ENCODE measurements around the gene FCGR1A.
"Not testable (repeated sequence)": the region's sequence is repeated elsewhere in the genome, so short reads cannot be mapped to it uniquely, and the experiment has no call there.

Gene FCGR1A

DNA sequence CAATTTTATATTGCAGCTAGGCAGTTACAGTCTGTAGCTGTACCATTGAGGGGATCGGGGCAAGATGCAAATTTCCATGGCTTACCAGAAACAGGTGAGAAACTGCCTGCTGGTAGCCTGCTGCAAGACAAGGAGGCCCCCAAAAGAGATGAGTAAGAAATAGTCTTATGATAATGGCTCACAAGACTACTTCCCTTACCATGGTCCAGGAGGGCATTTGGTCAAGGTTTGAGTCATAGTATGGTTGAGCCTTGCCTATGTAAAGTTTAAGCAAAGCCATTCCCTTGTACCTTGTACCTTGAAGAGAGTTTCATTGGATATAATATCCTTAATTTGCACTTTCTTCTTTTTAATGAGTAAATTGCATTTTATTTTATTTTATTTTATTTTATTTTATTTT is 30.3 kb upstream of the FCGR1A start:
- not testable (repeated sequence) for H3K36me3 ChIP-seq (ENCODE audit: control insufficient read depth in 5 of 5, insufficient read depth in 5 of 5, low read length in 5 of 5); H3K4me1 ChIP-seq (ENCODE audit: control insufficient read depth in 5 of 5, insufficient read depth in 5 of 5, low read length in 5 of 5); H3K27ac ChIP-seq (ENCODE audit: low read depth, low read length)

DNA sequence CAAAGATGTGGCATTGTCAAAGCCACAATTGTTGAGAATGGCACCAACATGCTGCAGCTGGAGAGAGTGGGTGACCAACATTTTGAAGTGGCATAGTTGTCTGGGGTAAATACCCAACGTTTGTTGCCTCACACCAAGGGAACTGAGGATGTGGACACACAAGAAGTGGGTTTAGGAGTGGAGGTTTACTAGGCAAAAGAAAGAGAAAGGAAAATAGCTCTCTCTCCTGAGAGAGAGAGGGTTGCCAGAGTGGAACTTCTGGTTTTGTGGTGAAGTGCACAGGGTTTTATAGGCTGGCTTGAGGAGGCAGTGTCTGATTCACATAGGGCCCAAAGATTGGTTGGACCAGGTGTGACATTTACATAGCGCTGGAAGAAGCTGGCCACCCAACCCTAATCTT is 29.0 kb upstream of the FCGR1A start:
- not testable (repeated sequence) for H3K36me3 ChIP-seq (ENCODE audit: control insufficient read depth in 5 of 5, insufficient read depth in 5 of 5, low read length in 5 of 5); H3K4me3 ChIP-seq (ENCODE audit: low read depth in 1 of 5, low read length in 5 of 5); H3K9me3 ChIP-seq (ENCODE audit: control insufficient read depth in 5 of 5, low read length in 5 of 5); H3K4me1 ChIP-seq (ENCODE audit: control insufficient read depth in 5 of 5, insufficient read depth in 5 of 5, low read length in 5 of 5); H3K27ac ChIP-seq (ENCODE audit: low read depth, low read length); H3K9ac ChIP-seq (ENCODE audit: low read length in 5 of 5); H3K27me3 ChIP-seq (ENCODE audit: control insufficient read depth in 5 of 5, insufficient read depth in 4 of 5, low read length in 5 of 5)

More for the DNA sequence above, 30.3 kb upstream of the FCGR1A start:
- H3K27me3 ChIP-seq (ENCODE audit: control insufficient read depth in 5 of 5, insufficient read depth in 4 of 5, low read length in 5 of 5); H3K9me3 ChIP-seq (ENCODE audit: control insufficient read depth in 5 of 5, low read length in 5 of 5); H3K4me3 ChIP-seq (ENCODE audit: low read depth in 1 of 5, low read length in 5 of 5); H3K9ac ChIP-seq (ENCODE audit: low read length in 5 of 5): not testable (repeated sequence)

DNA sequence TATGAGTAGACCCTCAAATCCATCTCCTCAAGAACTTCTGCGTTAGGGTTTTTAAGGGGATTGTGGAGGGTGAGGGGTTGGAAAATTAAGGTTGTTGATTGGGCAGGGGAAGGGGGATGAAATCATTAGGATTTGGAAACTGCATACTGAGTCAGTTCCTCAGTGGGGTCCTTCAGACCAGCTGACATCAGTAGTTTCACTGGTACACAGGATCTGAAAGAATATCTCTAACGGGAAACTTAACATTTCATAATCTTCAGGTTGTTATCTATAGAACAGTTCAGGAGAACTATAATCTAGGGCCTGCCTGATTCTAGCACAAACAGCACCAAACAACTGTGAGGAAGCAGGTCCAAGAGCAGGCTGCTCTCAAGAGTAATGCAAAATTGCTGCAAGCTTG is 27.2 kb upstream of the FCGR1A start:
- H3K27ac ChIP-seq (ENCODE audit: low read depth, low read length); H3K4me1 ChIP-seq (ENCODE audit: control insufficient read depth in 5 of 5, insufficient read depth in 5 of 5, low read length in 5 of 5); H3K4me3 ChIP-seq (ENCODE audit: low read depth in 1 of 5, low read length in 5 of 5); H3K36me3 ChIP-seq (ENCODE audit: control insufficient read depth in 5 of 5, insufficient read depth in 5 of 5, low read length in 5 of 5); H3K27me3 ChIP-seq (ENCODE audit: control insufficient read depth in 5 of 5, insufficient read depth in 4 of 5, low read length in 5 of 5); H3K9me3 ChIP-seq (ENCODE audit: control insufficient read depth in 5 of 5, low read length in 5 of 5); H3K9ac ChIP-seq (ENCODE audit: low read length in 5 of 5): not testable (repeated sequence)

DNA sequence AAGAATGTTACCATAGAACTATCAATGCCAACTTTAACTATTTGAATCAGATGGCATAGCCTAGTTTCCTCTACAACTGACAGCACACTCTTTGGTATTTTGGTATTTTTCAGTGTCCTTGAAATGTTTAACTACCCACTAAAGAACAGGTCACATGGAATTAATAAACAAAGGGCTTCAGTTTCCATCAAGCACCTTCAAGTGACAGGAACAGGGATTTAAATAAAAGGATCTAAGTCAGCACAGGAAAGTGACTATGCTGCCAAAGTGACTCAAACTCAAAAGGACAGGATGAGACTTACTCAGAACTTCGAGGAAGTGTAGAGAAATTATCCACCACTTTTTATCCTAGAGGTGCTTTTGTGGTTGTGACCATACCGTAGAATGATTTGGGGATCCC is 20.2 kb upstream of the FCGR1A start:
- H3K4me1 ChIP-seq (ENCODE audit: control insufficient read depth in 5 of 5, insufficient read depth in 5 of 5, low read length in 5 of 5); H3K36me3 ChIP-seq (ENCODE audit: control insufficient read depth in 5 of 5, insufficient read depth in 5 of 5, low read length in 5 of 5); H3K27ac ChIP-seq (ENCODE audit: low read depth, low read length); H3K27me3 ChIP-seq (ENCODE audit: control insufficient read depth in 5 of 5, insufficient read depth in 4 of 5, low read length in 5 of 5); H3K4me3 ChIP-seq (ENCODE audit: low read depth in 1 of 5, low read length in 5 of 5); H3K9me3 ChIP-seq (ENCODE audit: control insufficient read depth in 5 of 5, low read length in 5 of 5); H3K9ac ChIP-seq (ENCODE audit: low read length in 5 of 5): not testable (repeated sequence)

DNA sequence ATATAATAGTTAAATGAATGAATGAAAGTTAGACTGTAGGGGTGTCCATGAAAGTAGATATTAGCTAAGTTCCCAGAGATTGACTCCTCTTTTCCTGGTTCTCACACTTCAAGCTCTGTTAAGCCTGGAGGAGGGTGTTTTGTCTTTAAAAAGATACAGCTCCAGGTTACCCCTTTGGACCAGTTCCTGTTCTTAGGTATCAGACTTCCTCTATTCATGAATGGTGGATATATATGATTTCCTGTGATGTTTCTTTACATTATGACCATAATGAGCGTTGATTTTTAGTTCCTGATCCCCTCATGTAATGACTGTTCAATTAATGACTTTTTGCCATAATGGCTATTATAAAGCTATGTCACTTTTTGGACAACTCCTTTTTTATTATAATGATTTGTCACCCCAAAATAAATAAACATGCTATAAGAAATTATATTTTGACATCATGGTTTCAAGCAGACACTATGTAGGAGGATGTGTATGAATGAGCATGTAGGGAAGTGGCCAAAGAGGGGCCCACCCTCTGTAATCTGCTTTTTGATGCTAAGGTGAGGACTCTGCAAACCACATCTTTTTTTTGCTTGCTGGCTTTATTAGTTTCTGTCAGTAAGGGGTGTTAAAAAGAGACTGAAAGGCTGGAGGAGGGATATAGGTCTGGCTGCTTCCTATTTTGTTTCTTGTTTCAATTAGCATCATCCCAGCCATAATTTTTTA is 18.2 kb upstream of the FCGR1A start:
- H3K9me3 ChIP-seq (ENCODE audit: control insufficient read depth in 5 of 5, low read length in 5 of 5); H3K4me1 ChIP-seq (ENCODE audit: control insufficient read depth in 5 of 5, insufficient read depth in 5 of 5, low read length in 5 of 5); H3K27ac ChIP-seq (ENCODE audit: low read depth, low read length); H3K27me3 ChIP-seq (ENCODE audit: control insufficient read depth in 5 of 5, insufficient read depth in 4 of 5, low read length in 5 of 5); H3K9ac ChIP-seq (ENCODE audit: low read length in 5 of 5); H3K36me3 ChIP-seq (ENCODE audit: control insufficient read depth in 5 of 5, insufficient read depth in 5 of 5, low read length in 5 of 5); H3K4me3 ChIP-seq (ENCODE audit: low read depth in 1 of 5, low read length in 5 of 5): not testable (repeated sequence)

DNA sequence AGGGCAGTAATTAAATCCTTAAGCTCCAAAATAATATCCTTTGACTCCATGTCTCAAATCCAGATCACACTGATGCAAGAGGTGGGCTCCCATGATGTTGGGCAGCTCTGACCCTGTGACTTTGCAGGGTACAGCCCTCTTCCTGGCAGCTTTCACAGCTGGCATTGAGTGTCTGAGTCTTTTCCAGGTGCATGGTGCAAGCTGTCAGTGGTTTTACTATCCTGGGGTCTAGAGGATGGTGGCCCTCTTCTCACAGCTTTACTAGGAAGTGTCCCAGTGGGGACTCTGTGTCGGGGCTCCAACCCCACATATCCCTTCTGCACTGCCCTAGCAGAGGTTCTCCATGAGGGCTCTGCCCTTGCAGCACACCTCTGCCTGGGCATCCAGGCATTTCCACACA is 16.3 kb upstream of the FCGR1A start:
- not testable (repeated sequence) for H3K27me3 ChIP-seq (ENCODE audit: control insufficient read depth in 5 of 5, insufficient read depth in 4 of 5, low read length in 5 of 5); H3K9ac ChIP-seq (ENCODE audit: low read length in 5 of 5); H3K4me3 ChIP-seq (ENCODE audit: low read depth in 1 of 5, low read length in 5 of 5); H3K9me3 ChIP-seq (ENCODE audit: control insufficient read depth in 5 of 5, low read length in 5 of 5); H3K36me3 ChIP-seq (ENCODE audit: control insufficient read depth in 5 of 5, insufficient read depth in 5 of 5, low read length in 5 of 5); H3K27ac ChIP-seq (ENCODE audit: low read depth, low read length); H3K4me1 ChIP-seq (ENCODE audit: control insufficient read depth in 5 of 5, insufficient read depth in 5 of 5, low read length in 5 of 5)

DNA sequence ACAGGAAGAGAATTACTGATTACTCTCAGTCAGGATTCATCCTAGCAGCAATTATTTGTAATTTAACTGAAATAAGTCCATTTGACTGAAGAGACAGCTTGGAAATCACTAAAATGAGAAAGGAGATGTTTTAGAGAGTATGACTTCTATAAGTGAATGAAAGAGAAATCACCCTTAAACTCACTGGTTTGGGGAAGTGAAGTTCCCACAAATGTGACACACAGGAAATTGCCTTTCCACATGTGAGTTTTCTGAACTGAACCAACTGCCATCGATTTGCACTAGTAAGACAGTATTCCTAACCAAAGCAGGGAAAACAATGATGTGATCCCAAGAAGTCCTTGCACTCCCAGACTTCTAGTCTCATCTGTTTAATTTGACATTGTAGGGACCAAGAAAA is 13.3 kb upstream of the FCGR1A start:
- not testable (repeated sequence) for H3K27me3 ChIP-seq (ENCODE audit: control insufficient read depth in 5 of 5, insufficient read depth in 4 of 5, low read length in 5 of 5); H3K36me3 ChIP-seq (ENCODE audit: control insufficient read depth in 5 of 5, insufficient read depth in 5 of 5, low read length in 5 of 5); H3K9ac ChIP-seq (ENCODE audit: low read length in 5 of 5); H3K4me1 ChIP-seq (ENCODE audit: control insufficient read depth in 5 of 5, insufficient read depth in 5 of 5, low read length in 5 of 5); H3K27ac ChIP-seq (ENCODE audit: low read depth, low read length); H3K9me3 ChIP-seq (ENCODE audit: control insufficient read depth in 5 of 5, low read length in 5 of 5); H3K4me3 ChIP-seq (ENCODE audit: low read depth in 1 of 5, low read length in 5 of 5)

DNA sequence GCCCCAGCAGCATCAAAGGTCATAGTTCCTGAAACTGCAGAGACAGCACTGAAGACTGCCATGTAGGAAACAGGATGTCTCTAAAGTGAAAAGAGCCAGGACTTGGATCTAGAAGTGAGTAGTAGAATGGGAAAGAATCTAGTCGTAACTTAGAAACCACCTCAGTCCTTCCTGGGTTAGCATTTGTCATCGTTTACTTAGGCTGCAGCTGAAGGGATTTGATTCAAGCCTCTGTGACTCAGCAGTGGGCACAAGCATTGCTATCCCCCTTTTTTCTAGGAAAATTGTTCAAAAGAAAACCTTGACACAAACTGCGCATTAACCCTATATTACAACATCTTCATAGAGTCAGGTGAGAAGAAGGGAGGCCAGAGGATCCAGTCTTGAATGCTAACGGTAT is 11.8 kb upstream of the FCGR1A start:
- not testable (repeated sequence) for H3K4me1 ChIP-seq (ENCODE audit: control insufficient read depth in 5 of 5, insufficient read depth in 5 of 5, low read length in 5 of 5); H3K4me3 ChIP-seq (ENCODE audit: low read depth in 1 of 5, low read length in 5 of 5); H3K27me3 ChIP-seq (ENCODE audit: control insufficient read depth in 5 of 5, insufficient read depth in 4 of 5, low read length in 5 of 5); H3K27ac ChIP-seq (ENCODE audit: low read depth, low read length); H3K36me3 ChIP-seq (ENCODE audit: control insufficient read depth in 5 of 5, insufficient read depth in 5 of 5, low read length in 5 of 5); H3K9me3 ChIP-seq (ENCODE audit: control insufficient read depth in 5 of 5, low read length in 5 of 5); H3K9ac ChIP-seq (ENCODE audit: low read length in 5 of 5)

DNA sequence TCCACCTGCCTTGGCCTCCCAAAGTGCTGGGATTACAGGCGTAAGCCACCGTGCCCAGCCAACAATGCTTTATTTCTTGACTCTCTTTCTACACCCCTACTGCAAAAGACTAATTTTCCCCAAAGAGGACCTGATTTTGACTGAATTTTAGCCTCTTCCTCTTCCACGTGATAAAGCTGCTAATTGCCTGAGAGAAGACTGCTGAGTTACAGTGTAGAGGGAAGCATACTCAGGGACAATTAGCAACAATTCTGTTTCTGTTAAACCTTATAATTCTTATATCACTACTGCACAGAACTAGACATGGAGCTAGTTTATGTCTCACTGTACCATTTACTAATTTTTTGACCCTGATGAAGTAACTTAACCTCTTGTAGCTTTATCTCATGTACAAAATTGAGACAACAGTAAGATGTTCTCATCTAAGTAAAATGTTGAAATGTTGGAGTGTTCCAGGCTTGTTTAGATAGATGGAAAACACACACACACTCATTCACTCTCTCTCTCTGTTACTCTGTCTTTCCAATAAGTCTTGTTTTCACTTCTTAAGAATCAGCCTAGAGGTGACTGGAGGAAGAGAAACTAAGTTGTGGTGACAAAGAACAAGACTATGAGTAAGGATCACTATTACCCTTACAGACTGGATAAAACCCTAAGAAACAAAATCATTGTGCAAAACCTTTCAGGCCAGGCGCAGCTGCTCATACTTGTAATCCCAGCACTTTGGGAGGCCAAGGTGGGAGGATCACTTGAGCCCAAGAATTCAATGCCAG is 10.7 kb upstream of the FCGR1A start:
- not testable (repeated sequence) for H3K9me3 ChIP-seq (ENCODE audit: control insufficient read depth in 5 of 5, low read length in 5 of 5); H3K9ac ChIP-seq (ENCODE audit: low read length in 5 of 5); H3K27ac ChIP-seq (ENCODE audit: low read depth, low read length); H3K36me3 ChIP-seq (ENCODE audit: control insufficient read depth in 5 of 5, insufficient read depth in 5 of 5, low read length in 5 of 5); H3K4me3 ChIP-seq (ENCODE audit: low read depth in 1 of 5, low read length in 5 of 5); H3K27me3 ChIP-seq (ENCODE audit: control insufficient read depth in 5 of 5, insufficient read depth in 4 of 5, low read length in 5 of 5); H3K4me1 ChIP-seq (ENCODE audit: control insufficient read depth in 5 of 5, insufficient read depth in 5 of 5, low read length in 5 of 5)

DNA sequence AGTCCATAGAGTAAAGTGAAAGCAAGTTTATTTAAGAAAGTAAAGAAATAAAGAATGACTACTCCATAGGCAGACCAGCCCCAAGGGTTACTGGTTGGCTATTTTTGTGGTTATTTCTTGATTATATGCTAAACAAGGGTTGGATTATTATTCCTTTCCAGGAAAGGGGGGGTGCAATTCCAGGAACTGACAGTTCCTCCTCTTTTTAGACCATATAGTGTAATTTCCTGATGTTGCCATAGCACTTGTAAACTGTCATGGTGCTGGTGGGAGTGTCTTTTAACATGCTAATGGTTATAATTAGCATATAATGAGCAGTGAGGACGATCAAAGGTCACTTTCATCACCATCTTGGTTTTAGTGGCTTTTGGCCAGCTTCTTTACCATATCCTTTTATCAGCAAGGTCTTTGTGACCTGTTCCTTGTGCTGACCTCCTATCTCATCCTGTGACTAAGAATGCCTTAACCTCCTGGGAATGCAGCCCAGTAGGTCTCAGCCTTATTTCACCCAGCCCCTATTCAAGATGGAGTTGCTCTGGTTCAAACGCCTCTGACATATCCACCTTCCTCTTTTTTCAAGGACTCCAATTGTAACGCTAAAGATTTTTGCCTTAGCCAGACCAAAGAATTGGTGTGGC is 6.9 kb upstream of the FCGR1A start:
- not testable (repeated sequence) for H3K4me1 ChIP-seq (ENCODE audit: control insufficient read depth in 5 of 5, insufficient read depth in 5 of 5, low read length in 5 of 5); H3K36me3 ChIP-seq (ENCODE audit: control insufficient read depth in 5 of 5, insufficient read depth in 5 of 5, low read length in 5 of 5); H3K27me3 ChIP-seq (ENCODE audit: control insufficient read depth in 5 of 5, insufficient read depth in 4 of 5, low read length in 5 of 5); H3K4me3 ChIP-seq (ENCODE audit: low read depth in 1 of 5, low read length in 5 of 5); H3K9me3 ChIP-seq (ENCODE audit: control insufficient read depth in 5 of 5, low read length in 5 of 5); H3K9ac ChIP-seq (ENCODE audit: low read length in 5 of 5); H3K27ac ChIP-seq (ENCODE audit: low read depth, low read length)

Measured in subcutaneous abdominal adipose tissue (tissue), 5 donors.